H1 (cell line): Measurements from ENCODE around the gene LARP4B. TPM values are rescaled to one million over a fixed set of nuclear protein-coding genes. Genes with fewer than 3 reads are reported as not detected.

Experiments
- CTCF ChIA-PET: fragments of 300-600 bp; sonication (Branson Sonifier 250); formaldehyde crosslinking; loops from one replicate; lab custom pipeline; 2021; ENCODE audit not compliant: partially characterized antibody; lab: Charles Lee
- POLR2A ChIA-PET: fragments of 300-600 bp; sonication (Branson Sonifier 250); formaldehyde crosslinking; loops from one replicate; lab custom pipeline; 2021; ENCODE audit warnings: inconsistent platforms; ENCODE audit not compliant: partially characterized antibody; lab: Charles Lee
- DNase-seq, 2 experiments: peaks; one replicate each; pipeline versions ENCODE4 v3.0.0 to v3.0.0-alpha.2; 2010 to 2022; ENCODE audit warnings: low spot score in 2 of 2, low read depth in 1 of 2, mixed read lengths in 1 of 2
- FAIRE-seq: peaks from 2 replicates; lab custom pipeline; 2011; peaks lifted over from hg19 to GRCh38; lab: Jason Lieb, UNC
- H2AFZ ChIP-seq: 2 replicates; pipeline ENCODE4 v1.8.1; 2012; ENCODE audit warnings: low read length, inconsistent platforms
- H2AK5ac ChIP-seq: 2 replicates; pipeline ENCODE4 v1.6.1; 2013; ENCODE audit warnings: low read depth, low read length
- H2BK120ac ChIP-seq: replicated peaks from 2 replicates; pipeline ENCODE3; 2013; ENCODE audit warnings: low read depth, low read length, inconsistent platforms
- H2BK12ac ChIP-seq: 2 replicates; pipeline ENCODE4 v1.6.1; 2013; ENCODE audit warnings: low read depth, low read length
- H2BK15ac ChIP-seq: 2 replicates; pipeline ENCODE4 v1.6.1; 2013; ENCODE audit warnings: low read length
- H2BK20ac ChIP-seq: 2 replicates; pipeline ENCODE4 v1.6.1; 2013; ENCODE audit warnings: low read length
- H2BK5ac ChIP-seq: 2 replicates; pipeline ENCODE4 v1.6.1; 2013; ENCODE audit warnings: low read depth, low read length
- H3K14ac ChIP-seq: 2 replicates; pipeline ENCODE4 v1.6.1; 2013; ENCODE audit warnings: inconsistent platforms; ENCODE audit not compliant: insufficient read length
- H3K18ac ChIP-seq: 2 replicates; pipeline ENCODE4 v1.6.1; 2013; ENCODE audit warnings: low read length; ENCODE audit errors: extremely low read depth
- H3K23ac ChIP-seq: 2 replicates; pipeline ENCODE4 v1.6.1; 2013; ENCODE audit warnings: inconsistent platforms; ENCODE audit not compliant: insufficient read length
- H3K23me2 ChIP-seq: 2 replicates; pipeline ENCODE4 v1.6.1; 2013; ENCODE audit warnings: low read depth, low read length
- H3K27ac ChIP-seq: 2 replicates; pipeline ENCODE4 v1.6.1; 2011; ENCODE audit warnings: low read depth, low read length, inconsistent platforms
- H3K27me3 ChIP-seq, 4 experiments: replicated peaks in 1 of 4; 1 replicate in 1 of 4; 2 replicates in 3 of 4; pipeline versions ENCODE4 v1.6.1 to v1.8.1; 2011 to 2013; ENCODE audit warnings: low read length in 3 of 4, mild to moderate bottlenecking in 3 of 4, inconsistent platforms in 2 of 4, mixed read lengths in 2 of 4, moderate library complexity in 1 of 4; ENCODE audit not compliant: control insufficient read depth in 3 of 4, insufficient read depth in 3 of 4; ENCODE audit errors: extremely low read depth in 1 of 4
- H3K36me3 ChIP-seq, 4 experiments: 2 replicates each; pipeline versions ENCODE4 v1.6.1 to v1.8.1; 2011 to 2013; ENCODE audit warnings: mild to moderate bottlenecking in 4 of 4, low read length in 3 of 4, moderate library complexity in 2 of 4, control low read depth in 1 of 4, inconsistent platforms in 1 of 4; ENCODE audit not compliant: insufficient read depth in 4 of 4, control insufficient read depth in 2 of 4
- H3K4ac ChIP-seq: replicated peaks from 2 replicates; pipeline ENCODE3; 2013; ENCODE audit warnings: low read length, low read depth, mixed read lengths, inconsistent platforms; ENCODE audit not compliant: insufficient read length
- H3K4me1 ChIP-seq, 4 experiments: replicated peaks in 1 of 4; 1 replicate in 1 of 4; 2 replicates in 3 of 4; pipeline versions ENCODE4 v1.6.1 to v1.8.1; 2011 to 2013; ENCODE audit warnings: low read length in 3 of 4, inconsistent platforms in 2 of 4, mixed read lengths in 1 of 4; ENCODE audit not compliant: insufficient read depth in 4 of 4, control insufficient read depth in 3 of 4
- H3K4me2 ChIP-seq, 2 experiments: 2 replicates each; pipeline versions ENCODE4 v1.6.1 to v1.8.1; 2011 to 2013; ENCODE audit warnings: low read depth in 2 of 2, low read length in 2 of 2, control low read depth in 1 of 2, inconsistent platforms in 1 of 2, mild to moderate bottlenecking in 1 of 2; ENCODE audit not compliant: insufficient read depth in 1 of 2
- H3K4me3 ChIP-seq, 4 experiments: fragments of 200-600, 300-600 bp in 1 of 4; sonication (generic), shearing (Covaris generic), sonication (Bioruptor Twin) in 1 of 4; 2 replicates each; pipeline versions ENCODE4 v1.5.1 to v1.8.1; 2011 to 2016; ENCODE audit warnings: low read length in 4 of 4, low read depth in 3 of 4, control low read depth in 2 of 4, inconsistent platforms in 2 of 4, mild to moderate bottlenecking in 2 of 4, mixed read lengths in 1 of 4, moderate library complexity in 1 of 4; ENCODE audit not compliant: insufficient read depth in 2 of 4; ENCODE audit errors: extremely low read depth in 1 of 4
- H3K56ac ChIP-seq: replicated peaks from 2 replicates; pipeline ENCODE3; 2013; ENCODE audit warnings: low read depth, mild to moderate bottlenecking, mixed read lengths, low read length, inconsistent platforms; ENCODE audit not compliant: insufficient read length
- H3K79me1 ChIP-seq: 2 replicates; pipeline ENCODE4 v1.6.1; 2013; ENCODE audit warnings: low read depth, low read length, control low read depth
- H3K79me2 ChIP-seq, 2 experiments: 2 replicates each; pipeline versions ENCODE4 v1.6.1 to v1.8.1; 2012 to 2013; ENCODE audit warnings: low read length in 2 of 2, mild to moderate bottlenecking in 2 of 2, inconsistent platforms in 1 of 2; ENCODE audit not compliant: insufficient read depth in 2 of 2, control insufficient read depth in 1 of 2
- H3K9ac ChIP-seq, 4 experiments: replicated peaks in 1 of 4; 1 replicate in 1 of 4; 2 replicates in 3 of 4; pipeline versions ENCODE4 v1.6.1 to v1.8.1; 2011 to 2013; ENCODE audit warnings: low read depth in 3 of 4, low read length in 3 of 4, control low read depth in 2 of 4, mild to moderate bottlenecking in 2 of 4, moderate library complexity in 2 of 4, inconsistent platforms in 1 of 4; ENCODE audit errors: extremely low read depth in 1 of 4
- H3K9me3 ChIP-seq, 2 experiments: 2 replicates each; pipeline versions ENCODE4 v1.6.1 to v1.8.1; 2012 to 2013; ENCODE audit warnings: mild to moderate bottlenecking in 2 of 2, moderate library complexity in 2 of 2, control low read depth in 1 of 2, inconsistent platforms in 1 of 2, low read depth in 1 of 2, low read length in 1 of 2, mixed read lengths in 1 of 2; ENCODE audit not compliant: insufficient read depth in 2 of 2
- H4K20me1 ChIP-seq, 2 experiments: replicated peaks in 1 of 2; 2 replicates each; pipeline versions ENCODE3 to v1.8.1; 2011 to 2013; ENCODE audit warnings: inconsistent platforms in 2 of 2, low read length in 2 of 2, mild to moderate bottlenecking in 1 of 2; ENCODE audit not compliant: insufficient read depth in 2 of 2, control insufficient read depth in 1 of 2
- H4K5ac ChIP-seq: 2 replicates; pipeline ENCODE4 v1.6.1; 2013; ENCODE audit warnings: low read length, low read depth, mixed read lengths, inconsistent platforms; ENCODE audit not compliant: insufficient read length
- H4K8ac ChIP-seq: 2 replicates; pipeline ENCODE4 v1.8.0; 2013; ENCODE audit warnings: mild to moderate bottlenecking, moderate library complexity, low read length, inconsistent platforms; ENCODE audit not compliant: insufficient read depth; ENCODE audit errors: extremely low read depth
- H4K91ac ChIP-seq: replicated peaks from 2 replicates; pipeline ENCODE3; 2013; ENCODE audit warnings: low read length, mixed read lengths, inconsistent platforms; ENCODE audit not compliant: insufficient read length
- CREB1 ChIP-seq: IDR thresholded peaks from 2 replicates; pipeline ENCODE4 v1.6.1; 2012; ENCODE audit warnings: inconsistent platforms
- RAD21 ChIP-seq, 2 experiments: IDR thresholded peaks in 1 of 2; conservative IDR thresholded peaks in 1 of 2; 2 replicates each; pipeline ENCODE4 v1.6.1; 2011; ENCODE audit warnings: low read depth in 2 of 2, low read length in 2 of 2, improper control_type of control experiment in 1 of 2, inconsistent platforms in 1 of 2, mild to moderate bottlenecking in 1 of 2, moderate library complexity in 1 of 2
- WGBS, 2 experiments: shearing (Covaris generic) in 1 of 2; methylation state at CpG; one replicate each; pipeline versions ENCODE4 v1.1.6 to v1.1.7; 2013 to 2015; ENCODE audit warnings: low lambda C conversion rate in 2 of 2, mixed read lengths in 2 of 2, inconsistent platforms in 1 of 2, low coverage in 1 of 2, missing lambda C conversion rate in 1 of 2; ENCODE audit not compliant: insufficient replicate concordance in 2 of 2, insufficient coverage in 1 of 2, insufficient read length in 1 of 2; ENCODE audit errors: extremely low coverage in 1 of 2, missing lambda C conversion rate in 1 of 2; 5-methylcytosine and 5-hydroxymethylcytosine counted together
- polyA plus RNA-seq, 7 experiments: library from polyadenylated mRNA; depleted of rRNA in 3 of 7; stranded (reverse) in 5 of 7; unstranded in 2 of 7; fragments of >200 nt in 5 of 7; fragments of 200-250 nt in 2 of 7; gene quantifications; 1 replicate in 5 of 7; 2 replicates in 1 of 7; 4 replicates in 1 of 7; pipeline versions ENCODE4 v1.2.1 to v1.2.3, GENCODE V29; 2011 to 2013; ENCODE audit warnings: missing spikeins in 2 of 7, mixed read lengths in 2 of 7
- total RNA-seq: library from RNA; stranded (reverse); fragmentation: NEBNext Ultra II Directional; extraction: Animal tissue kit (Norgen Biotek cat#: 25700); gene quantifications from 2 replicates; pipeline ENCODE4 v1.2.1, GENCODE V29; 2021

Gene LARP4B
- total and polyA plus RNA-seq, 2 of the 8 experiments (the other 6 are each of a cell fraction or from before 2014, with no cell fraction given): 20.1 to 78.6 TPM

DNA sequence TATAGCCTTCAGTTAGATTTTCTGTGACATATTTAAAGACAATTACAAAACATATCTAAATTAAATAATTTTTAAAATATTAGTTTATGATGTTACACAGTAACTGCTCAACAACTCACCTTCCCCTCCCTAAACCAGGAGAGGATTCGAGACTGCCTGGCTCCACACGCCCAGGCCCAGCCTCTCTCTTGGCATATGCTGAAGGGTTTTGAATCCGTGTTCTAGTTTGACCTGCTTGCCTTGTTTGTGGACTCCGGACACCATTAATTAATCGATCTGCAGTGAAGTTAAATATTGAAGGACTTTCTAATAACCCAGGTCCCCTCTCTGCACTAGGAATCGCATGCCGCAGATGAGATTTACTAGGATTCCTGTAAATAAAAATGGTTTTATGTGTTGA, 106.6 kb downstream of the LARP4B start:
- no peaks in the 10 kb centered on the region for H3K23me2 ChIP-seq
- peaks cover 0 to 6% of the 10 kb centered on the region in 2 experiments; a peak in 2 of 4 replicates for H3K79me2 ChIP-seq
- H3K14ac ChIP-seq: no peak overlapping the region
- H2BK15ac ChIP-seq: no peak overlapping the region
- H4K20me1 ChIP-seq: peaks cover 15 to 17% of the 10 kb centered on the region in 2 experiments
- H2BK12ac ChIP-seq: no peak overlapping the region
- H2BK5ac ChIP-seq: no peak overlapping the region
- no peak overlapping the region for H3K56ac ChIP-seq
- H4K5ac ChIP-seq: no peak overlapping the region
- peaks cover 26 to 76% (median 70%) of the 10 kb centered on the region in 4 experiments for H3K36me3 ChIP-seq
- ChIA-PET CTCF (interaction anchor here (1.4 kb wide), 1 partner anchor 9 kb away, joined by 5 read pairs; no protein-coding TSS in a partner anchor), POLR2A (no interaction called here)
- no peak overlapping the region for H4K8ac ChIP-seq
- H3K4me1 ChIP-seq: no peaks in the 10 kb centered on the region
- H3K4ac ChIP-seq: no peak overlapping the region
- H3K9ac ChIP-seq: no peak overlapping the region
- no peak overlapping the region for H3K23ac ChIP-seq
- H3K18ac ChIP-seq: no peak overlapping the region
- H3K4me2 ChIP-seq: no peak overlapping the region
- H2BK20ac ChIP-seq: no peak overlapping the region
- no peak overlapping the region for H2AFZ ChIP-seq
- WGBS, 2 experiments: 90% methylated on average over 7 of the region's 7 CpGs; no CpG with 5 or more reads in 1 of the 2 experiments
- no peak overlapping the region for H3K4me3 ChIP-seq
- peaks cover 3% of the 10 kb centered on the region; the same call in 1 of the 2 replicates for H3K79me1 ChIP-seq
- no peaks in the 10 kb centered on the region for H3K27me3 ChIP-seq
- H2AK5ac ChIP-seq: no peak overlapping the region
- H3K9me3 ChIP-seq: no peaks in the 10 kb centered on the region
- DNase-seq: no peak
- H3K27ac ChIP-seq: no peak overlapping the region
- FAIRE-seq: no peak
- H4K91ac ChIP-seq: no peak overlapping the region
- H2BK120ac ChIP-seq: no peak overlapping the region
- TF ChIP-seq RAD21 (IDR thresholded peaks at IDR 0.05 in 1 of 2, conservative IDR thresholded peaks at IDR 0.05 in 1 of 2; ENCODE audit: low read depth in 2 of 2, low read length in 2 of 2) (no peak), CREB1 (no peak)
